ENCODE measurements around the gene ZNF160.
"Not testable (repeated sequence)": the region's sequence is repeated elsewhere in the genome, so short reads cannot be mapped to it uniquely, and the experiment has no call there.

Gene ZNF160

DNA sequence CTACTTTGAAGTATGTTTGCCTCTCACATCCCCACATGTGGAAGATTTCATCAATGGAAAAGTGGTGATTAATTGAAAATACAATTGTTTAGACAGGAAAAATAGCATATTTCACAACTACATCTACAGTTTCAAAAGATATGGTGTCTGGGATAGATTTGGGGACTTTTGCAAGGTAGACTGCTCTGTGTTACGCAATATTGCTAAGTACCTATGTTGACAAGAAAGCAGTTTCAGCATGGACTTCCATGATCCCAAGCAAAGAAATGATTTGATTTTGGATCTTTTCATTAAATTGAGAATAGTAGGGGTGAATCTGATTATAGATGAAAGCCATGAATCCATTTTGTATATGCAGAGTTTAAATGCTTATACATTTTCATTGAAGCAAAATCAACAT lies 10.5 kb downstream of the ZNF160 start:
- FAIRE-seq, result no peak
- no peak for DNase-seq (ENCODE audit: low spot score)

DNA sequence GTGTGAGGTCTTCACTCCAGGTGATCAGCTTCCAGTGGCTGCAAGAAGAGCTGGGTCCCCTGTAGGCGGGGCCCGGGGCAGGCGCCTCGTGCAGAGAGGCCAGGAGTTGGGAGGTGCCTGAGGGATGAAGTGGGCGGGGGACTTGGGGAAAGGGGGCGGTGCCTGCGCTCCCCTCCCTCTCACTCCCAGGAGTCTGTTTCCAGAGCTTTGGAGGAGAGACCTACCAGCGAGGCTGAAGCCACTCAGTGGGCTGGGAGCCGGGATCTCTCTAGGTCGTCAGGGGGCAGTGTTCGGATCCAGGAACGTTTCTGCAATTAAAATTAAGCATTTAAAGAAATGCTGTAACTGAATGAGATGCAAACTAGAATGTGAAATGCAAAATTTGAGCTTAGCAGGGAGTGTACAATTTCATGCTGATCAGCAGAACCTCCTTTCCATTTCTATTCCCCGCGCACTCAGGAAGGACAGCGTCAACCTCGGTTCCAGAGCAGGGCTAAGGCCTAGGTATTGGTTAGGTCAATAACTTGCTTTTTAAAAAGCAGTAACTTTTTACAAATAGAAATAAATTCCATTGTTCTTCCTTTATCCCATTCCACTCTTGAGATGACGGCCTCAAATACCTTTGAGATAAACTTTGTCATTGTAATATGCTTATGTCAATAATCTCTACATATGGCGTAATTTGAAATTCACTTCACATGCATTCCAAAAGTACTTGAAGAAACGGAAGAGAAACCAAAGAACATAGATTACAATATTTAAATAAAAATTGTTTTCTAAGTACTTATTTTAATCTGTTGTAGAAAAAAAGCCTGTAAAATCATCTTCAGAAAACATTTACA lies 11.6 kb downstream of the ZNF160 start:
- no peak for FAIRE-seq
- DNase-seq (ENCODE audit: low spot score), result no peak

- FAIRE-seq, result no peak
- no peak for DNase-seq (ENCODE audit: low spot score)
These were observed 15.1 kb downstream of the ZNF160 start for GRCh38 chr19:53088091-53088490.

GRCh38 chr19:53086949-53087348 lies 16.3 kb downstream of the ZNF160 start:
- DNase-seq (ENCODE audit: low spot score) (no peak), FAIRE-seq (no peak)

DNA sequence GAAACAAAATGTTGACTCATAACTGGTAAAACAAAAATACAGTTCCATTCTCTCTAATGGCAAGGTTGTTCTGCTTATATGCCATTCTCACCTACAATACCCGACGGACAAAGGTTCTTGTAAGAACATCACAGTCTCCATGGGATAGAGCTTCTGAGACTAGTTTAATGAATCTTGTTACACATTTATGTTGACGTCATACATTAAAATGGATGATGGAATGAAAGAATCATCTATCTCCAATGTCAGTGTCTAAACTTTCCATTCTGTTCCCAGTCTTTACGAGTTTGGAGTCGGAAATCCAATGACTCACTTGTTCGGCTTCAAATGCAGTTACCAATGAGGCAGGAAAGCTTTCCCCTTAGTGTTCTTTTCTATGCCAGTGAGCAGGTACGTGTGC lies 17.7 kb downstream of the ZNF160 start:
- DNase-seq (ENCODE audit: low spot score) (no peak), FAIRE-seq (no peak)

- DNase-seq (ENCODE audit: low spot score) (no peak), FAIRE-seq (no peak)
These were observed 20.3 kb downstream of the ZNF160 start for GRCh38 chr19:53082929-53083328.

GRCh38 chr19:53079313-53079924 lies 23.8 kb downstream of the ZNF160 start:
- DNase-seq (ENCODE audit: low spot score) (no peak), FAIRE-seq (no peak)

GRCh38 chr19:53078668-53079067 lies 24.6 kb downstream of the ZNF160 start:
- no peak for FAIRE-seq
- DNase-seq (ENCODE audit: low spot score), result no peak

DNA sequence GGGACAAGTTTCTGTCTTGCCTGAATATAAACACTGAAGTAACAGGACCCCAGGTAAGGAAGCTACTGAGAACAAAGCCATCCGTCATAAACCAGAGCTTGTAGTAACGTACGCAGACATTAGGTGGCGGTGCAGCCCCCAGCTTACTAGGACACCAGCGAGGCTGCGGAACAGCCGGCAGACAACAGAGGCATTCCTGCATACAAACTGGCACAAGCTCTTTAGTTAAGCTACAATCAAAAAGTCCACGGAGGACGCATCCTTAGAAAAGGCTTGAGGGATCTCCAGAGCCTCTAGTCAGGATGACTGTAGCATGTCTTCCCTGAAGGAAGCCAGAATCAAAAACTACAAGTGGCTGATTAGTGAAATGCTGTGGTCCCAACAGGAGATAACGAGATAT lies 26.2 kb downstream of the ZNF160 start:
- no peak for DNase-seq (ENCODE audit: low spot score)
- no peak for FAIRE-seq

- FAIRE-seq, result no peak
- no peak for DNase-seq (ENCODE audit: low spot score)
These were observed 34.4 kb downstream of the ZNF160 start for GRCh38 chr19:53068834-53069233.

- no peak for DNase-seq (ENCODE audit: low spot score)
- FAIRE-seq, result no peak
These were observed 35.0 kb downstream of the ZNF160 start for GRCh38 chr19:53068199-53068598.

DNA sequence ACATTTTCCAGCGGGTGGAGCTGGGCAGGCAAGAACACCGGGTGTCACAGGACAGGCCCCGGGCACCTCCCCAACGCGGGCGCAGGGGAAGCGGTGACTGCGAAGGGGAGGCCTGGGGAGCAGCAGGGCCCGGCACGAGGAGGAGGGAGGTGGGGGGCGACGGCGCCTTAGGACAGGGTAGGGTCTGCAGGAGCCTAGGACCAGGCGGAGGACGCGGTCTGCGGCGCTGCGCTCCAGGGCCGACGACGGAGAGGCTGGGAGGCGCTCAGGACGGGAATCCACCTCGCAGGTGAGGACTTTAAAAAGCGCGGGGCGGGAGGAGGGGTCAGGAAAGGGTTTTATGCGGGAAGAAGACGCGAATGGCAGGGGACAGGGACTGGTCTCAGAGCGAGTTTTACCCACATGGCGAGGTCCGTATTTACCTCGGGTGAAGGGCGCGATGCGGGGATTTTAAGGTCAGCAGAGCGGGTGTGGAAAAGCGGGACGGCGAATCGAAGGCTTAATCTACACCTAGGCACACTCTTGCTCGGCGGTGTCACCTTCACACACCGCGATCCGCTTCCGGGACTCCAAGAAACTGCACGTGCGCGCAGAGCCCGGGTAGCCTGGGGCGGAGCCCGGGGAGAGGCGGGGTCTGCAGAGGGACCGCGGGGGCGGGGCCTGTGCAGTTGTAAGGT lies 45.2 kb downstream of the ZNF160 start:
- FAIRE-seq (no peak), DNase-seq (ENCODE audit: low spot score) (no peak)

GRCh38 chr19:53055117-53055516 lies 48.1 kb downstream of the ZNF160 start:
- peak; percentile 80 for DNase-seq (ENCODE audit: low spot score)
- FAIRE-seq, result no peak

- no peak for DNase-seq (ENCODE audit: low spot score)
- FAIRE-seq, result no peak
These were observed 55.8 kb downstream of the ZNF160 start for GRCh38 chr19:53047379-53047778.

DNA sequence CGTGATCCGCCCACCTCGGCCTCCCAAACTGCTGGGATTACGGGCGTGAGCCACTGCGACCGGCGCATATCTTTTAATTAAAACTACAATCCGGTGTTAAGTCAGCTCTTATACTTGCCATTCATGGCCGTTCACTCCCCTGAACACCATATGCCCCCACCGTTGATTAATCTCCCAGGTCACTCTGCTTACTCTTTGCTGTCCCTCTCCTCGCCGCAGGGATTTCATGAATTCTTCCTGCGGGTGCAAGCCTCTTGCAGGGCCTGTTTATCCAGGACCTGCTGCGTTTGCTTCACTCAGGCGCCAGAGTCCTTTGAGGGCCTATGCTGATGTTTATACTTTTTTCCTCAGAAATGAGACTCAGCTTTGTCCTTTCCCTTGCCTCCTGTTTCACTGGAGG lies 57.7 kb downstream of the ZNF160 start:
- DNase-seq (ENCODE audit: low spot score) (no peak), FAIRE-seq (no peak)

DNA sequence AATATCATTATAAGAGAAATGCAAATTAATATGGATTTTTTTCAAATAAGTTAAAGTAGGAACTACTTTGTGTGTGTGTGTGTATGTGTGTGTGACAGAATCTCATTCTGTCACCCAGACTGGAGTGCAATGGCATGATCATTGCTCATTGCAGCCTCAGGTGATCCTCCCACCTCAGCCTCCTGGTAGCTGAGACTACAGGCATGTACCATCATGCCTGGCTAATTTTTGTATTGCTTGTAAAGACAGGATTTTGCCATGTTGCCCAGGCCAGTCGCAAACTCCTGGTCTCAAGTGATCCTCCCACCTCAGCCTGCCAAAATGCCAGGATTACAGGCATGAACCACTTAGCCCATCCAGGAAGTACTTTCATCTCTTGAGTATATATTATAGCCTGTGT lies 61.9 kb downstream of the ZNF160 start:
- FAIRE-seq, result no peak
- DNase-seq (ENCODE audit: low spot score), result no peak

DNA sequence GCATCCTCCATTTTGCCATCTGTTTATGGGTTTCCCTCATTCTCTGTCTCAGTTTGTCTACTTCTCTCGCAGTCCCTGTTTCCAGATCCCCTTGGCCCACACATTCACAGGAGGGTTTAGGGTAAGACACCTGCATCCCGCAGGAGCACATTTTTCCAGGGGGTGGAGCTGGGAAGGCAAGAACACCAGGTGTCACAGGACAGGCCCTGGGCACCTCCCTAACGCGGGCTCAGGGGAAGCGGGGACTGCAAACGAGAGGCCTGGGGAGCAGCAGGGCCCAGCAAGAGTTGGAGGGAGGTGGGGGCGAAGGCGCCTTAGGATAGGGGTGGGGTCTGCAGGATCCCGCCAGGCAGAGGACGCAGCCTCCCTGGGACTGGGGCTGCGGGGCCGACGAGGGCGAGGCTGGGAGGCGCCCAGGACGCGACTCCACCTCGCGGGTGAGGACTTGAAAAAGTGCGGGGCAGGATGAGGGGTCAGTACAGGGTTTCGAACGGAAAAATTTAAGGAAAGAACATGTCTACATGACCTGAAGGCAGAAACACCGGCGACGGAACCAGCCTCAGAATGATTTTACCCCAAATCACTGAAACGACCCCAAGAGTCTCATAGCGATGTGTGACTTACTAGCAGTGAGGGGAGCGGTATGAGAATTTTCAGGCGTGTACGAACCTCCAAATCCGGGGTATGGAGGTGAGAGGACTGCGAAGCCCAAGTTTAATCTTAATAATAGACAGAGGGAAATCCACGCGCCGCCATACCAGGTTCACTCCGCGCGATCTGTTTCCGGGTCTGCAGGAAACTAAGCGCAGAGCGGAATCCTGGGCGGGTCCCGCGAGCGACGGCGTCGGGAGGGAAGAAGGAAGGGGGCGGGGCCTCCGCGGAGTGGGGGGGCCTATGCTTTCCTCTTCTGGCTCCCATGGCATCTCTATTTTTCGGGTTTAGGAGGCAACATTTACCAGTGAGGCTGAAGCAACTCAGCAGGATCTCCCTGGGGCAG lies 65.8 kb downstream of the ZNF160 start:
- FAIRE-seq (no peak), DNase-seq (ENCODE audit: low spot score) (no peak)

DNA sequence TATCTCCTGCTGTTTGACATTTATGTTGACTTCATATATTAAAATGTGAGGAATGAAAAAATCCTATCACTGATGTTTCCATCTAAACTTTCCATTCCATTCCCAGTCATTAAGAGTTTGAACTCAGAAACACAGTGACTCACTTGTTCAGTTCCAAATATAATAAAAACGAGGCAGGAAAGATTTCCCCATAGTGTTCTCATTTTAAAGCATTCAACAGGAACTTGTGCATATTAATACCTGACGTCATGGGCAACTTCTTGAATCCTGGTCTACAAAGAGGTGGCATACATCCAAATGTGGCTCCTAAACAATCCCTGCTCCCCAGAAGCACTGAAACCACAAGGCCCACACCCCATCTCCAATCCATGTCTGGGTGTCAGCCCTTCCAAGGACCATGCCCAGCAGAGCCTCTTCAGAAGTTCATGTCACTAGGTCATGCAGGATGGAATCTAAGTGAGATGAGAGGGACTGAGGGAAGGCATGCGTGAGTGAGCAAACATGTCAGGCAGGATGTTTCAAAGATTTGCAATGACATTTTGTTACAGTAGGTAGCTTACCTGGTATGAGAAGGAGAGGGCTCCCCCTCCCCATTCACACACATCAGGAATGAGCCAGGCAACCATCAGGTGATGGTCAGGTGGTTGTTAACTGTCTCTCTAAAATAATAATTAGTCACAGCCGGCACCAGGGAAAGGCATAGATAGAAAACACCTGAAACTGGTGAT lies 68.1 kb downstream of the ZNF160 start:
- no peak for FAIRE-seq

GRCh38 chr19:53034054-53034453 lies 69.2 kb downstream of the ZNF160 start:
- DNase-seq (ENCODE audit: low spot score) (no peak), FAIRE-seq (no peak)

More for the DNA sequence above, 68.1 kb downstream of the ZNF160 start:
- no peak for DNase-seq (ENCODE audit: low spot score)

- not testable (repeated sequence) for FAIRE-seq; DNase-seq (ENCODE audit: low spot score)
These were observed 74.9 kb downstream of the ZNF160 start for GRCh38 chr19:53028306-53028705.

DNA sequence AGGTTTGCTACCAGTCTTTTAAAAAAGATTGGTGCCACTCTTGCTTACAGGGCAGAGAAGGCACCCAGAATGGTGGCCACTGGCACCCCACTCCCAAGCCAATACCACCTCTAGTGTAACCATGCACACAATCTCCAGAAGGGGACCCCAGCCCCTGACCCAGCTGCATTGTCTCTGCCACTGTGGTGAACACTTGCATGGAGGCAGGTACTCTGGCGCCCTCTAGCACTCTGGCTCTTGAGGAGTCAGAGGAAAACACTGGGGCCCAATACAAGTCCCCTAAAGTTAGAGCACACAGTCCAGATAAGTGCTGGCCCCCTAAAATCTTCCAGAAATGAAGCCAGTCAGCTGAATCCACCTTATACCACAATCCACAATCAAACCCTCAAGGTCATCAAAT lies 83.5 kb downstream of the ZNF160 start:
- DNase-seq (ENCODE audit: low spot score) (no peak), FAIRE-seq (no peak)

All from RCC 7860 (cell line).